HG02642 (cell line): ENCODE results near the gene PTTG1IP.

Experiments used
- ATAC-seq: cut with Tn5 transposase; IDR thresholded peaks from one replicate; pipeline ENCODE4 v1.9.1; 2021; ENCODE audit warnings: mild to moderate bottlenecking; ENCODE audit not compliant: unreplicated experiment, poor library complexity

Gene PTTG1IP

DNA sequence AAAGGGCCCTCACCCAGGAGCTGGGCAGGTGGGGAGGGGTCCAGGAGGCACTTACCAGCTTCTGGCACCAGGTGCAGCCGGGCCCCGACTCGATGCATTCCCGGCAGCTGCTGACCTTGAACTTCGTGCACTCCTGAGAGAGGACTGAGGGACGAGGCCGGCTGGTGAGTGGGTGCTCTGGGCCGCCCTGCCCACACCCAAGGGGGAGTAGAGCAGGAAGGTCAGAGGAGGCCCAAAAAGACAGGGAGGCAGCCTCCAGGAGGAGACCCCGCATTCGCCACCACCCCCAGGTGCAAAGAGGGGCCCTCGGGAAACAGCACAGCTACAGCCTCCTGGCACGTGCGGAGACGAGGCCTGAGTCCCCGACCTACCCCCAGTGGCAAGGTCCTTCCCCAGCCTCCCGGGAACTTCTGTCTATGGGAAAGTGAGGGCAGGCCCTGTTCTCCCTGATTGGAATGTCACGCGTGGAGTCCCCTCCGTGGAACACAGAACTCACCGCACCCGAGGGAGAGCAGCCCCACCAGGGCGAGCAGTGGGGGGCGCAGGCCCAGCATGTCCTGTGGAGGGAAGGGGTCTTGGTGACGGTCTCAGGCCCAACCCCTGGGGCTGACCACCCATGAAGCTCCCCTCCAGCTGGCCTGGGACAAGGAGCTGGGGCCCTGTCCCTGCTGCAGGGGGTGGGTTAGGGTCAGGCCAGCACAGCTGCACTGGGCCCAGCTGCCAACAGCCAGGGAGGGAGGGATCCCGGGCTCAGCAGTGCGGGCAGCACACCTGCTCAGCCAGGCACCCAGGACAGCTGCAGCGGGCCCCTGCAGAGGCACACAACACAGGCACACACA is 37.0 kb upstream of the PTTG1IP start:
- ATAC-seq: no peak

DNA sequence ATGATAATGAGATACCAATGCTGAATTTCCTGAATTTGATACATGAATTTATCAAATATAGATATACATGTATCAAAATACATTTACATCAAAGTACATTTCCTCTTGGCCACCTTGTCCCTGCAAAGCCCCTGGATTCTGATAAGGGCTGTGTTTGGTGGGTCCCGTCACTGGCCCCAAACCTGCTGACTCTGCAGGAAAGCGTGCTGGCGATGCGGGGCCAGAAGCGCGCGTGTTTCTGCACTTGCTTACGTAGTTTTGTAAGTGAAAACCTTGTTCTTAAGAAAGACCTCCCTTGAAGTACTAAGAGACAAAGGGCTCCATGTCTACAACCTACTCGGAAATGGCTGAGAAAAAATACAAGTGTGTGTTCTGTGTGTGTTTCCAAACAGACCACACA is 36.2 kb upstream of the PTTG1IP start:
- ATAC-seq: no peak

DNA sequence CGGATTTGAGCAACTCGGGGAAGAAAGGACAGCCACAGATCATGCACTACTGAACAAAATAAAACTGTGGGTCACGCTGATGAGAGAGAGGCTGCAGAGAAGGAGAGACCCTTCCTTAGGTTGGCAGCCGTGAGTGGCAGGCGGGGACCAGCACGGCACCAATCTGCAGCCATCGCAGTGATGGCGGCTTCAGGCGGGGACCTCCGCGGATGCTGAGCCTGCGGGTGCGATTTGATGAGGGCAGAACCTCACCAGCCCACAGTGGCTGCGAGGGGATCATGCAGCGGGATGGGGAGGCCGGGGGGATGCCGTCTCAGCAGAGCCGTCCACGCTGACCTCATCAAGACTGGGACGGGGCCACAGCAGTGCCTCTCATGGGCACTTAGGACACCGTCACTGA is 35.4 kb upstream of the PTTG1IP start:
- ATAC-seq: no peak

DNA sequence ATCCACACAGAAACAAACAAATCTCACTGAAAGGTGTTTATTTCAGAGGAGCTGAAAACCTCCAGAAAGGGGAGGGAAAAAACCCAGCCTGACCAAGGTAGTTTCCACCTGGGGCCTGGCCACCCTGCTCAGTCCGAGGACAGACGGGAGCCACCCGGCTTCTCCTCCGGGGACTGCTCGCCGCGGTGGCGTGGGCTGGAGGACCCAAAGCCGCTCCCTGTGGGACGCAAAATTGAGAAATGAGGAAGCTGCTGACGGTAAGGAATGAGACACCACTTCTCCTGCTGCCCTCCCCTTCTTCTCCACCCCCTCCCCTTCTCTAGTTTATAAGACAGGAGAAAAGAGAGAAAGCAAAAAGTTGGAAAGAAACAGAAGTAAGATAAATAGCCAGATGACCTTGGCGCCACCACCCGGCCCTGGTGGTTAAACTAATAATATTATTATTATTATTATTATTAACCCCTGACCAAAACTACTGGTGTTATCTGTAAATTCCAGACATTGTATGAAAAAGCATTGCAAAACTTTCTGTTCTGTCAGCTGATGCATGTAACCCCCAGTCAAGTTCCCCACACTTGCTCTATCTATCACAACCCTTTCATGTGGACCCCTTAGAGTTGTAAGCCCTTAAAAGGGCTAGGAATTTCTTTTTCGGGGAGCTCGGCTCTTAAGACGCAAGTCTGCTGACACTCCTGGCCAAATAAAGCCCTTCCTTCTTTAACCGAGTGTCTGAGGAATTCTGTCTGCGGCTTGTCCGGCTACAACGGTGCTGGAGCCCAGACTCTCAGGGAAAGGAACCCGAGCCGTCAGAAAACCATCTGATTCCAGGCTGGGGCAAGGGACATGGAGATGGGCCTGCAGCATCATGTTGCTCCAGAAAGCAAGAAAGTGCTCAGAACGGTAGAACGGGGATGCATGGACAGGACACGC is 34.7 kb upstream of the PTTG1IP start:
- ATAC-seq: no peak

DNA sequence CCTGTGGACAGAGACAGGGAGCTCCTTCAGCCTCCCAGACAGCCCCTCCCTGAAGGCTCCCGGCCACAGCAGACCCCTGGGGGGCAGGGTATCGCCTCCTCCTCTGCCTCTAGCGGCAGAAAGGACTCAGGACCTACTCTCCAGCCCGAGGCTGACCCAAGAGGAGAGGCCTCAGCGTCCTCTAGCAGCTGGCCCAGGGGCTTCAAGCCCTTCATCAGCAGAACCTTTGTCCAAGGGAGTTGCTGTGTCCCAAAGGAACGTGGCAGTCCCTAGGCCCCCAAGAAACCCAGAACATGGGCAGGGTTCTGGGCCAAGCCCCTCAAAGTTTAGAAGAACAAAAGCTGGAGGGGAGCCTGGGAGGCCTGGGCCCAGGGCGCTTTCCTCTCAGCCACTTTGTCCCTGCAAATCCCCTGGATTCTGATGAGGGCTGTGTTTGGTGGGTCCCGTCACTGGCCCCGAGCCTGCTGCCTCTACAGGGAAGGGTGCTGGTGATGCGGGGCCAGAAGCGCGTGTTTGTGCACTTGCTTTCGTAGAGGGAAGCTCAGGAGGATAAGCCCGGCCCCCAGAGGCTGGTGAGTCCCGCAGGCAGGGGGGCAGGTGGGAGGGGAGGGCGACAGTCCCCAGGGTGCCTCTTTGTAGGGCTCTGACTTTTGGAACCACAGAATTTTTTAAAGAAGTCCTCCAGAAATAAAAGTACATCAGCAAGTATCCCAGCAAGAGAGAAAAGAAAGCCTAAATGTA is 33.9 kb upstream of the PTTG1IP start:
- ATAC-seq: no peak

DNA sequence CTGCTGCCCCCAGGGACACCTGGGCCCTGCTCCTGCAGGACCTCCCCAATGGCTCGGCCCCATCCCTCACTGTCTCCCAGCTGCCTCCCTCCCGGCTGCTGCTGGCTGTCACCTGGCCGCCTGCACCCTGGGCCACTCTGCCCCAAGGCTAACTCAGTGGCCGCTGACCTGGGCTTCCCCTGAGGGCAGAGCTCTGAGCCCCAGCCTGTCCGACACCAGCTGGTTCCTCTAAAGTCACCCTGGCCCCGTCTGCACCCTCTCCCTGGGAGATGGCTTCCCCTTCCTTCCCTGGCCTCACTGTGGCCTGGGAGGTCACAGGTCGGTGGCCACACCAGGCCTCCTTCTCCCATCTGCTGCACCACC is 32.2 kb upstream of the PTTG1IP start:
- no peak for ATAC-seq

DNA sequence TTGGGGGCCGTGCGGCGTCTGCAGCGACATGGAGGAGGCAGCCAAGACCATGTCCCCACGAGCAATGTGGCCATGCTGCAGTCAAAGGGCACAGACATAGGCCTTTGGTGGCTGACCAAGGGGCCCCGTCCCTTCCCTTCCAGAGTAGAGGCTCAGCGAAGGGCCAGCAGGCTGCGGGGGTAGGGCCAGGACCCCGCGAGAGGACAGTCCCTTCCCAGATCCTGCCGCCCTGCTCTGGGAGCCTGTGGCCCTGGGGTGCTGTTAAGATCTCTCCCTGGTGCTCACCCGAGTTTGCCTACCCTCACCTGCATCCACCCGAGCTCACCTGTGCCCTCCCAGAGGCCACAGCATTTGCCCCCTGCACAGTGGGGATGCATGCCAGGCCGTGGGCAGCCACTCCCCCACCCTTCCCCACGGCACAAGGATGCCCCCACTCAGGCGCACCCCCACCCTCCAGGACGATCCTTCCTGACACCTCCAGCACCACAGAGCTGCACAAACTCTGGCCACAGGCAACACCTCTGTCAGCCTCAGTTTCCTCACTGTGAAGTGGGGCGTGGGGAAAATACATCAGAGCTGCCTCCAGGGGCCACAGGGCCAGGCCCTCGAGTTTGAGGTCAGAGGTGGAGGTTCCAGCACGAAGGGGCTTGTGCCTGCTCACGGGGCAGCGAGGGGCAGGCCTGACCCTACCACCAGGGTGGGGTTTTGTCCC is 31.7 kb upstream of the PTTG1IP start:
- no peak for ATAC-seq

DNA sequence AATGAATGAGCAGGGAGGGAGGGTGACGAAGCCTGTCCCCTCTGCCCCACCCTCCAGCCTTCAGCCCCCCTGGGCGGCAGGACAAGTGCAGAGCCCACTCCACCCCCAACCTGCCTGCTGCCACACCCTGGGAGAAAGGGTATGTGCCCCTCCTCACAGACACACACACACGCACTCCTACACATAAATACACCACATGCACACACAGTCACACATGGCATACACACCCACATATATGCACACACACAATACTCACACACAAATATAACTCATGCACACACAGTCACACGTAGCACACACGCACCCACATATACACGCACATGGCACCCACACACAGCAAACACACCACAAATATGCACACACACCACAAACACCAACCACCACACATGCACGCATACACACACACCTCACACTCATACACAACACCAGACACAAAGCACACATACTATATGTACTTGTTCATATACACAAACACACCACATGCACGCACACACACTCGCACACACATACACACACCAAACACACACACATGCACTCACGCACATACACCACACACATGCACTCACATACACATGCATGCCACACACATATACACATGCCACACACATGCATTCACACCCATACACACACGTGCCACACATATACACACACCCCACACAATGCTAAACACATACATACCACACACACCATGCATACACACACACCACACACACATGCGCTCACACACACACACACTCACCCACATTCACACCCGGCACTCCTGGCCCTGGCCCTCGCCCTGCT is 30.8 kb upstream of the PTTG1IP start:
- no peak for ATAC-seq

DNA sequence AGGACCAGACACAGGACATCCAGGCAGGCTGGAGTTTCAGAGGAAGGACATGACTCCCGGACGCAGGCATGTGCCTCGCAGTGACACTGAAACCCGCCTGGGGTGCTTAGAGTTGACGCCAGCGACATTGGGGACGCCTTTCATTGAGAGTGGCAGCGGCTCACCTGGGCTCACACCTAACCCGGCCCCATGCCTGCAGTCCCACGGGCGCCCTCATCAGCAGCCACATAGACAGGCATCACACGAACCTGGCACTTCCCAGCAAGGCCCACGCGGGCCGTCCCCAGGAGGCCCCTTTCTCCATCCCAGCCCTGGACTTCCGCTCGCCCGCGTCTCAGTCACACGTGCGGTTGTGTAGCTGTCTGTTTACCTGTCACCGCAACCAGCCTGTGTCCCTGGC is 30.2 kb upstream of the PTTG1IP start:
- ATAC-seq: no peak

DNA sequence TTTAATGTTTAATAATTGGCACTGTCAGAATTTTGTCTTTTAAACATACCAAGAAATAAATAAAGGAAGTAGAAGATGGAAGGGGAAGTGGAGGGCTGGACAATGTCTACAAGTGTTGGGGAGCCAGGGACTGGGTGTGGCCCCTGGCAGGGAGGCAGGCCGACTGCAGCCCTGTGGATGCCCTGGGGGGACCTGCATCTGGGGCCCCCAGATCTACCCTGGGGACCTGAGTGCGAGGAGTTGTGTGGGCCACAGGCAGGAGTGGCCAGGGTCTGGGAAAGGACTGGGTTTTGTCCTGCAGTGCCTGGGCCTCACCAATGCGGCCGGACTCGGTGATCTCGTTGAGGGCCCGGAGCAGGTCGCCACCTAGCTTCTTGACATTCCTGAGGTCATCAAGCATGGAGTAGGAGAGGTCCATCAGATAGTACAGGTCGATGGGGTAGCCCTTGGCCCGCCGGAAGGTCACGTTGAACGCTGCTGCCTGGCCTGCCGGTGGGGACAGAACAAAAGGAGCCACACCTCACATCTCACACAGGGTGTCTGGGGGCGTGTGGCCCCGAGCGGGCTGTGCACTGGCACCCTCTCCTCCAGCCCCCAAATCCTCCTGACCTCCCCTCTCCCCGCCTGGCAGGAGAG is 29.7 kb upstream of the PTTG1IP start:
- no peak for ATAC-seq

DNA sequence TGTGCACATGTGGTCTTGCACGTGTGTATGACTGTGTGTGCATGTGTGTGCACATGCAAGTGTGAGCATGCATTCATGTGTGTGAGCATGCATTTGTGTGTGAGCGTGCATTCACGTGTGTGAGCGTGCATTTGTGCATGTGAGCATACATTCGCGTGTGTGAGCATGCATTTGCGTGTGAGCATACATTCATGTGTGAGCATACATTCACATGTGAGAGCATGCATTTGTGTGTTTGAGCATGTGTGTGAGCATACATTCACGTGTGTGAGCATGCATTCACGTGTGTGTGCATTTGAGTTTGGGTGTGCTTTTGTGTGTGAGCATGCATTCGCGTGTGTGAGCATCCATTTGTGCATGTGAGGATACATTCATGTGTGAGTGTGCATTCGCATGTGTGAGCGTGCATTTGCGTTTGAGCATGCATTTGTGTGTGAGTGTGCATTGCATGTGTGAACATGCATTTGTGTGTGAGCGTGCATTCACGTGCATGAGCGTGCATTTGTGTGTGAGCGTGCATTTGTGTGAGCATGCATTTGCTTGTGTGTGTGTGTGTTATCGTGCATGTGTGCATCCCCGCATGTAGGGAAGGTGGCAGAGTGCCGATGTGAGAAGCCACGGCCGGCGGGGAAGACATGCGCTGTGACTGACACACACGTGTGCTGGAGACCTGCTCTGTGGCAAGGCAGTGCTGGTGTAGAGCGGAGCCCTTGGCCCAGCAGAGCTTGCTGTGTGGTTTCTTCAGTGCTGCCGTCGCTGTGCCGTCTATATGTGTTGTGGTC is 29.0 kb upstream of the PTTG1IP start:
- no peak for ATAC-seq

DNA sequence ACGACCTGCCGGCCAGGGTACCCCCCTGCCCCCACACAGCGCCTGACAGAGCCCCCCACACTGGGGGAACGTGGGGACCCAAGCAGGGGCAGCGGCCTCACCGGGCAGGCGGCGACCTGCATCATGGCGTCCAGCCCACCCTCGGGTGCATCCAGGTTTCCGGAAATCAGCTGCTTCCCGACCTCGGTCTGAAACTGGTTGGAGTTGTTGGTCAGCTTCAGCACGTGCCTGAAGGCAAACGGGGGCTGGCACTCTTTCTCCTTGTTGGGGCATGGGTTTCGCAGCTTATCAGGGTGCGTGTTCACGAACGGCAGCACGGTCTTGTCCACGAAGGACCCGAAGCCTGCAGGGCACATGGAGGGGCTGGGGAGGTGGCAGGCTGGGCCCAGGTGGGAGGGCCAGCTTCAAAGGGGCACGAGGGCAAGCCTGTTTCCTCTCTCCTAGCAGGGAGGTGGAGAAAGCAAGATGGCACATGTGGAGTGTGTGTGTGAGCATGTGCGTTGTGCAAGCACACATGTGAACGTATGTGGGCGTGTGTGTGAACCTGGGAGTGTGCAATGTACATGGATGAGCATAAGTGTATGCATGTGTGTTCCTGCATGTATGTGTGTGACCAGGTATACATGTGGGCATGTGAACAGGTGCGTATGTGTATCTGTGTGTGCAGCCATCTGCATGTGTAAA is 28.0 kb upstream of the PTTG1IP start:
- no peak for ATAC-seq

DNA sequence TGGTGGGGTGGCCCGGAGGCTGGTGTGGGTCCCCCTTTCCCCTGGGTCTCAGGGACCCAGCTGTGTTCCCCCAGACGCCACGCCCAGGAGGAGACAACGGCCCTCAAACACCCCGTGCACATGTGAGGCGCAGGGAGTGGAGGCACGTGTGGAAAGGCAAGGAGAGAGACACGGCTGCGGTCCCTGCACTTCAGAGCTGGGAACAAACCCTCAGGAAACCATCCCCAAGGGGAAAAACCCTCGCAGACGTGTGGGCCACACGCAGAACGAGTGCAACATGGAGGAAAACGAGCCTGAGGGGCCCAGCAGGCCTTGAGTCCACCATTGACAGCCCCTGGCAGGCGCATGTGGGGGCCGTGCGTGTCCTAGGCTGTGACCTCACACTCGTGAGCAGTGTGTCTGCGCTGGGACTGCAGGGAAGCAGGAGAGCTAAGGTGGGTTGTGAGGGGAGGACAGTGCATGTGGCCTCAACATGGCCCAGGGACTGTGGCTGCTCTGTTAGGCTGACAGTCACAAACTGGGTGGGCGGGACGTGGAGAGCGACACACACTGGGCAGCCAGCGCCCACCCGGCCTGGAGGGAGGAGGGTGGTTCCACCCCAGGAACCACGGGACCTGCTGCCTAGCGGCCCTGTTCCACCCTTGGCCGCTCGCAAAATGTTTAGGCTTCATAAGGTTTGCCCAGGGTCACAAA is 27.2 kb upstream of the PTTG1IP start:
- no peak for ATAC-seq

DNA sequence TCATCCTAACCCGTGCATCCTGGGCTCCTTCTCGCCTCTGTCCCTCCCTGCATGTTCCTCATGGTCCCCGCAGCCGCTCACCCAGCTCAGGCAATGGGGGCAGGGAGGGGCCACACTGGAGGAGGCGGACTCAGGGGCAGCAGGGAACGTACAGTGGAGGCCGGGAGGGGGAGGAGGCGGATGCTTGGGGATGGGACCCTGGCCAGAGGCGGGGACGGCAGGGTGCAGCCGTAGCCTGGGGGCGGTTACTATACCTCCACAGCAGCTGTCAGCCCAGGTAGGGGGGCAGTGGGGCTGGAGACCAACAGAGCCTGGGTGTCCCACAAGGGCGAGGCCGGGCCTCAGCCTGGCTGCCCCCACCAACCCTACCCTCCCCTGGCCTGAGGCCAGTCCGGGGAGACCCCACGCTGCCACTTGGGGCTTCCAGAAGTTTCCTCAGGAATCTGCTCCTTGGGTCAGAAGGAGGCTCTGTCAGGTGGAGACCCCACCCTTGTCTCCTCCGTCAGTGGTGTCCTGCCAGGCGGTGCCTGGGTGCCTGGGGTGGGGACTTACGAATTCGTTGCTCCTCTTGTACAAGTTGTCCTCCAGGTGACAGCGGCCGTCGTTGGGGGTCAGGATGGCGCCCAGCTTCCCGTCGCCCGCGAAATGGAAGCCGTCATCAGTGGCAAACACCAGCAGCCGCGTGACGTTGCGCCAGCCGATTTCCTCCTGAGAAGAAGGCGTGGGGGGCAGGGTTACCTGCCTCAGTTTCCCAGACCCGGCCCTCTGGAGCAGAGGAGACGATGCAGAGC is 26.5 kb upstream of the PTTG1IP start:
- ATAC-seq: no peak

DNA sequence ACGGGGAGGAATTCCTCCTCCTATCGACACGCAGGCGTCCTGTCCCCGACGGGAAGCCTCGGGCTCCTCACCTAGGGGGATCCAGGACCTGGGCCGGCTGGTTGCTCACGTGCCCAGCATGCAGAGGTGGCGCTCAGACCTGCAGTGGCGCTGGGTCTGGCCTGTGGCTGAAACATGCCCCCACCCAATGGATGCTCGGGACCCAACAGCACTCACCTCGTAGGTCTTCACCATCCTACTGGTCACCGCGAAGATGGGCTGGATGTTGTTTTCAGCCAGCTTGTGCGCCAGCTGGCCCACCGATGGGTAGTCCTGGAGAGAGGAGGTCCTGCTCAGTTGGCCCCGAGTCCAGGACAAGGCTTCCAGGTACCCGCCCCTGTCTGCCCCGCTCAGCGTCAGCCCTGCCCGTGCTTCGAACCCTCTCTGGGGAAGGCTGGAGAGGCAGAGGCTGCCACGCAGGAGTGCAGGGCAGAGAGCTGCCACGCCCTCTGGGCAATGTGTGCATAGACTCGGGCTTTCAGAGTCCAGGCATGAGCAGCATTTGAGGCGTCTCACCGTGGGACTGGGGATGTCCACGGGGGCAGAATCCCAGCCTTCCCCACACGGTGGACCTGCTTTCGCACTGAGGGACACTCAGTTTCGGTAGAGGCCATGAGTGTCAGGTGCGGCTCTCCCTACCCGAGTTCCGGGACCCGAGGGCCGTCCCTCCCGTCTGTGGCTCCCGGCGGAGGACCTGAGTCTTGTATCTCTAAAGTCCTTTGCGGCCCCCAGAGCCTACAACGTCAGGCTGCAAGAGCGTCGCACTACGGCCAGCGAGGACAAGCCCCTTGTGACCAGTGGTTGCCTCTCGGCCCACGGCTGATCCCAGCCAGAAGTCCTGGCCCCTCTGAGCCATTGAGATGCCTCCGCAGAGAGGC is 25.6 kb upstream of the PTTG1IP start:
- no peak for ATAC-seq
